Measurements from ENCODE around the gene ALDH3A1.
A peak's percentile ranks its signal among the peaks of the same experiment; 100 is the strongest.

The ALDH3A1 gene

DNA sequence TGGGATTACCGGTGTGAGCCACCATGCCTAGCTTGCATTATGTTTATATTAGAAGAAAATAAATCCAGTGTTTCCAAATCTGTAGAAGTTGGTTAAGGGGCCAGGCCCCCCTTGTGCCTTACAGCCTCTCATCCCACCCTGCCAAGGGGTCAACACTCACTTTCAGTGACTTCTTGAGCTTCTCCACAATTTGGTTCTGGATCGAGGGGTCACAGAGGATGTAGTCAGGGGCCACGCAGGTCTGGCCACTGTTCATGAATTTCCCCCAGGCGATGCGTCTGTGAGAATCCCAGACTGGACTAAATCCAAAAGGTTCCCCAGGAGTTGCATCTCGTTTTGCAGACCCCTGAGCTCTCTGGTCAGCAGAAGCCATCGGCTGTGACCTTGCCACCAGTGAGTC is 7.2 kb downstream of the ALDH3A1 start:
- DNase-seq = no peak

GRCh38 chr17:19739241-19740201 is 8.6 kb downstream of the ALDH3A1 start:
- no peak for DNase-seq

DNA sequence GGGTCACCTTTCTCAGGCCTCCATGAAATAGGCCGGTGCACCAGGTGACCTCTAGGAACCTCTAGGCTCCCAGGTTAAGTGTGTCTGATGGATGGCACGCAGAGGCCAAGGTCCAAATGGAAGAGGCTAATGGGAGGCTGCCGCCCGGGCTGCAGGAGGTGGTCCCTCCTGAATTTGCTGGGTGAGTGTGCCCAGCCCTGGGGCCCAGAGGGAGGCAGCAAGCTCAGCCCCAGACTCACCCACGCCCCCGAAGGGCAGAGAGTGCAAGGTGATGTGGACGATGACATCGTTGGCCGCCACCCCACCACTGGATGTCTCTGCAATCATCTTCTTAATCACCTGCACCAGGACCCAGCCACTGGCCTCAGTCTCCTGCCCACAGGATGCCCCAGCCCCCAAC is 9.3 kb downstream of the ALDH3A1 start:
- DNase-seq = no peak

- DNase-seq = no peak
Measured at GRCh38 chr17:19738073-19738449, 10.0 kb downstream of the ALDH3A1 start.

DNA sequence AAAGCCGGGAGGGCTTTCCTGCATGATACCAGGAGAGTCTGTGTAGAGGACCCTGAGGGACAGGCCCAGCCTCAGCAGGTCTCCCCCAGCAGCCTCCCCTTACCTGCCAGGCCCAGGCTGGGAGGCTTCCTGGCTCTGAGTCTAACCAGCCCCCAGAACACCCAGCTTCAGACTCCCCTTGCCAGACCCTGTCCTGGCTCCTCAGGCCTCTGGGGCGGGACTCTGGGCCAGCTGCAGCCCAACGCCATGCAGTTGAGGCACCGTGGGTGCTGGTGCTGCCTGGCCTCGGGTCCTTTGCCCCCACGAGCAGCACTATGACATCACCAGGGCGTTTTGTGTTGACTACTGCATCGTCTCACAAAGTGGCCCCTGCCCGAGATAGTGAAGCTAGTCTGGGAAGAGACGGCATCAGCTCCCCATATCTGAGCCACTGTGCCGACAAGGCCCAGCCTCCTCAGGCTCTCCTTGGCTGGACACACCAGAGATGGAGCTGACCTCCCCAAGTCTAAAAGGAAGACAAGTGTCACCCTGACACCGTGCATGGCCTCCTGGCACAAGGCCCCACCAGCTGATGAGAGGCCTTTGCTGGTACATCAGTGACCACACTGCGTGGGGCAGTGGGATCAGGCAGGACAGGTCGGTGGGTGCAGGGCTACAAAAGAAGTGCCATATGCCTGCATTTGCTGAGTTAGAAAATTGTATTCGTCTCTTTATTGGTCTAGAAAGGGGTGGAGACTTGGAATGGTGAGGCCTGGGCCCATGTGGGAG is 10.6 kb downstream of the ALDH3A1 start:
- DNase-seq = no peak

- DNase-seq = no peak
Measured at GRCh38 chr17:19736071-19736470, 12.0 kb downstream of the ALDH3A1 start.

DNA sequence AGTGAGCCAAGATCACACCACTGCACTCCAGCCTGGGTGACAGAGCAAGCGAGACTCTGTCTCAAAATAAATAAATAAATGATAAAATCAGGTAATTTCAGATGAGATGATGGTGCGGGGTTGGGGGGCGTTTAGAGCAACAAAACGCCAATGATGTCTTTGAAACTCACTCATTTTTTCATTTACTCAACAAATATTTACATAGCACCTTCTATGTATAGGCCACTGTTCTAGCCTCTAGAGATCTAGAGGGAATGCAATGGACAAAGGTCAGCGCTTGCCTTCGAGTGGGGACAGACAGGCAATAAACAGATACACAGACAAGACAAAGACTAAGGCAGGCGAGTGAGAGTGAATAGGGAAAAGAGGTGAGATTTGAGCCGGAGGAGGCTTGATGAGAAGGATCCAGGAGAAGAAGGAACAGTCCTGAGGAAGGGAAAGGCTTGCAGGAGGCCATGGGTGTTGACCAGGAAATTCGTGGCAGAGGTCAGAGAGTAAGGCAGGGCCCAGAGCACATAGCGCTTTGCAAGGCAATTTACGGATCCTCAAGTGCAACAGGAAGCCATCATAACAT is 14.1 kb downstream of the ALDH3A1 start:
- no peak for DNase-seq

DNA sequence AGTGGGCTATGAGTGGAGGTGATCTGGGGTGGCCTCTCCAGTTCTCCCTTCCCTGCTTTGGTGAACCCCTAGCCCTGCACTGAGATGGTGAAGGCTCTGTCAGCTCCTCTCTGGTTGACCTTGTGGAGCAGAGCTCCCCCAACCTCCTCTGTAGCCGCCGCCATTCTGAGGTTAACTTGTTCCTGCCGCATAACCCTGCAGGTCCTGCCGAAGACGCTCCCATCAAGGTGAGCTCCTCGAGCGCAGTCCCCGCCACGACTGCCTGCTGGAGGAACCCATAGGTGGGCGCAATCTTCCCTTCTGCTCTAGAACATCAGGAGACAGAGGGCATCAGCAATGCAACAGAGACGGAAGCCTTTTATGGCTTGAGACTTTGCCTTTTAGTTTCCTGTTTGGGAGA is 16.5 kb downstream of the ALDH3A1 start:
- DNase-seq = no peak

GRCh38 chr17:19730843-19731242 is 17.3 kb downstream of the ALDH3A1 start:
- no peak for DNase-seq

DNA sequence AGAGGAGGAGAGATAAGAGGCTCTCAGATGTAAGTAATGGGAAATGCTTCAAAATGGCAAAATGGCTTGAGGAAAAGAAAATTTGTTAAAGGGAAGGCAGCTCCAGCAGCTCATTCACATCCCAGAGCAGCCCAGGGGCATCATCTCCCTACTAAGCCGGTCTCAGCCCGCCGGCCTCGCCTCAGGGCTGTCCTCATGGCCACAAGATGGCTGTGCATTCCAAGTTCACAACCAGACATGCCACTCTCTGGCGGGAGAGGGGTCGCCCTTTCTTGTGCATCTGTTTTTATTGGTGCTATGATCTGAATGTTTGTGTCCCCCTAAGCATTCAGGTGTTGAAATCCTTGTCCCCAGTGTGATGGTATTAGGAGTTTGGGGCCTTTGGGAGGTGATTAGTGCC is 18.2 kb downstream of the ALDH3A1 start:
- no peak for DNase-seq

- DNase-seq = no peak
Measured at GRCh38 chr17:19728084-19728495, 20.0 kb downstream of the ALDH3A1 start.

- DNase-seq = no peak
Measured at GRCh38 chr17:19727501-19728078, 20.5 kb downstream of the ALDH3A1 start.

DNA sequence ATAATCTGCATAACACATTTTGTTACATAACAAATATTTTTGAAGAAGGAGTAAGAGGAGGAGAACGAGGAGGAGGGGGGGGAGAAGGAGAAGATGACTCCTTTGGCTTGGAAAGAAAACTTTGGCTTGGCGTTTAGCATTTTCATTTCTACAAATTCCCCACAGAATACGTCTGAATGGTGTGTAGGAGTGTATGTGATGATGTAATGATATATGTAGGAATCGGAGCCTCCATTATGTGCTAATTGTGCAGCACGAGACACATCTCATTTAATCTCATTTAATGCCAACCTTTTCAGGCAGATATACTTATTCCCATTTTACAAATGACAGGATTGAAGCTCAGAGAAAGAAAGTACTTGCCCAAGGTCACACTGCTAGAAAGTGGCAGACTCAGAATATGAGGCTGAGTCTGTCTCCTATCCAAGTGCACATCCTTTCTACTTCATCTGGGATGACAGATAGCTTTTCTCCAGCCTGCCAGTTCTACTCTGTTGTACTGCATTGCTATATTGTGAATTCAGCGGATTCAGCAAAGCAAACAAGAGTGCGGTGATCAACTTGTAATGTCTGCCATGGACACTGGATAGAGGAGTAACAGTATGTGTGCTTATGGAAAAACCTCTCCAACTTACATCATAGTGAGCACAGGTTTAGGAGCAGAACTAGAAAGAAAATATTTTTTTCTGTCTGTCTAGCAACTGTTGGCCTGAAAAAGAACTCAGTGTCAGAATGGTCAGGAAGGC is 21.3 kb downstream of the ALDH3A1 start:
- no peak for DNase-seq

GRCh38 chr17:19725486-19725885 is 22.6 kb downstream of the ALDH3A1 start:
- no peak for DNase-seq

GRCh38 chr17:19724501-19725420 is 23.3 kb downstream of the ALDH3A1 start:
- peak; percentile 18 for DNase-seq

GRCh38 chr17:19723964-19724363 is 24.1 kb downstream of the ALDH3A1 start:
- no peak for DNase-seq

DNA sequence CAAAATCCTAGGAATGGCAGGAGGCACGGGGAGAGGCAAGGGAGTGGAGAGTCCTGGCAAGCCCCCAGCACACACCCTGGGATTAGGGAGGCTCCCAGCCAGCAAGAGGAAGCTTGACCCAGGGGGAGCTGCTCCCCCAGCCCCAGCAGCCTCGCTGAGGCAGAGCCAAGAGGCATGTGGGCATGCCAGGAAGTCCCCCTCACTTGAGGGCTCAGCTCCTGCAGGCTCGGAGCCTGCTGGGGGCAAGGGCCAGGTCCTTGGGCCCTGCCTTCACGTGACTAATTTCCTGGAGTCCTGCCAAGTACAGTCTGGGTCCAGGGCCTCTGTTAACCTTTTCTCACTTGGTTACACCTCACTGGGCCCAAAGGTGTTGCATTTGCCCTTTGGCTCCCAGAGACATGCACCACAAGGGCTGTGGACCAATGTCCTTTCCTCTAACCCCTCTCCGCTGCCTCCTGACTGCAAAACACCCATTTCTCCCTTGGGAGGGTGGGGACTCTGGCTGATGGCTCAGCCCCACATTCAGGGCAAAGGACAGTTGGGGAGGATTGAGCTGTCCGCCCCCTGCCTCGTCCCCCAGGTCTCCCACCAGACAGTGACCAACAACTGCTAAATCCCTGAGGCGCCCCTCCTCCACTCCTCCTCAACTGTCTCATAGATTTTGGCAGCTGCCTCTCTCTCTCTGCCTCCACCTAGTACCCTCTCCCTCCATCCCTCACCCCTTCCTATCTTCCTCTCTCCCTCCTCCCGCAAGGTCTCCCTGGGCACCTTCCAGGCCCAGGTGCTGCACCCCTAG is 27.3 kb downstream of the ALDH3A1 start:
- no peak for DNase-seq

DNA sequence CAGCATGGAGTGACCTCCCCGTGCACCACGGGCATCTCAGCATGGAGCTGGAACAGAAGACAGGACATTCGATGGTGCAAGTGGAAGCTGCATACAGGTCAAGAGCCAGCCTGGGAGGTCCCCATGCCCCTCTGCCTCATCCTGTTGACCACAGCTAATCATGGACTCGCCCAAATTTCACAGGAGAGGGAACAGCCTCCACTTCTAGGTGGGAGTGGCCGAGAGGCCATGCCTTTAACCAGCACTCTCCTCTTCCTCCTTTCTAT is 28.0 kb downstream of the ALDH3A1 start:
- no peak for DNase-seq

DNA sequence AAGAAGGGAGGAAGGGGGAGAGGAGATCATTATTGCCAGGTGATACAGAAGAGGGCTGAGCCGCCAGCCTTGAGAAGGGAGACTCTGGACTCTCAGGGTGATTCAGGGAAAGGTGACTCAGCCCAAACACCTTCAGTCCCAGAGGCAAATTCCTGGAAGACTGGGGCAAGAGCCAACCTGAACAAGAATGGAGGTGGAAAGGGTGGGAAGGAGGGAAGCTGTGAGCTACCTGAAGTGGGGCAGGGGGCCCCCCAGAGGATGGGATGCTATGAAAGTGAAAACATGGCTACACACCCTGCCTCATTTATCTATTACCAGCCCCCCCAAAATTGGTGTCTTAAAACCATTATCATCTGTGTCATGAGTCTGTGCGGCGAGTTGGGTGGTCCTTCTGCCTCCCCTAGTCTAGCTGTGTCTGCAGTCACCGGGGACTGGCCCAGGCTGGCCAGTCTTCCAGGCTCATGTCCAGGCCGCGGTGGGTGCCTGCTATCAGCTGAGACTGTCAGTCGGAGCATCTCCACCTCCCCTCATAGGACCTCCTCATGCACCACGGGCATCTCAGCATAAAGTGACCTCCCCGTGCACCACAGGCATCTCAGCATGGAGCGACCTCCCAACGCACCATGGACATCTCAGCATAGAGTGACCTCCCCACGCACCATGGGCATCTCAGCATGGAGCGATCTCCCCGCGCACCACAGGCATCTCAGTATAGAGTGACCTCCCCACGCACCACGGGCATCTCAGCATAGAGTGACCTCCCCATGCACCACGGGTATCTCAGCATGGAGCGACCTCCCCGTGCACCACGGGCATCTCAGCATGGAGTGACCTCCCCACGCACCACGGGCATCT is 28.5 kb downstream of the ALDH3A1 start:
- DNase-seq = no peak

All from activated T-cell treated with anti-CD3 and anti-CD28 coated beads for 4 hours (primary cell).